H1 (cell line): Measurements from ENCODE around the gene POLR3A. TPM values are rescaled to one million over a fixed set of nuclear protein-coding genes. Genes with fewer than 3 reads are reported as not detected.

Experiments
- CTCF ChIA-PET: fragments of 300-600 bp; sonication (Branson Sonifier 250); formaldehyde crosslinking; loops from one replicate; lab custom pipeline; 2021; ENCODE audit not compliant: partially characterized antibody; lab: Charles Lee
- POLR2A ChIA-PET: fragments of 300-600 bp; sonication (Branson Sonifier 250); formaldehyde crosslinking; loops from one replicate; lab custom pipeline; 2021; ENCODE audit warnings: inconsistent platforms; ENCODE audit not compliant: partially characterized antibody; lab: Charles Lee
- DNase-seq, 2 experiments: peaks; one replicate each; pipeline versions ENCODE4 v3.0.0 to v3.0.0-alpha.2; 2010 to 2022; ENCODE audit warnings: low spot score in 2 of 2, low read depth in 1 of 2, mixed read lengths in 1 of 2
- FAIRE-seq: peaks from 2 replicates; lab custom pipeline; 2011; peaks lifted over from hg19 to GRCh38; lab: Jason Lieb, UNC
- H2AFZ ChIP-seq: 2 replicates; pipeline ENCODE4 v1.8.1; 2012; ENCODE audit warnings: low read length, inconsistent platforms
- H2AK5ac ChIP-seq: 2 replicates; pipeline ENCODE4 v1.6.1; 2013; ENCODE audit warnings: low read depth, low read length
- H2BK120ac ChIP-seq: replicated peaks from 2 replicates; pipeline ENCODE3; 2013; ENCODE audit warnings: low read depth, low read length, inconsistent platforms
- H2BK12ac ChIP-seq: 2 replicates; pipeline ENCODE4 v1.6.1; 2013; ENCODE audit warnings: low read depth, low read length
- H2BK15ac ChIP-seq: 2 replicates; pipeline ENCODE4 v1.6.1; 2013; ENCODE audit warnings: low read length
- H2BK20ac ChIP-seq: 2 replicates; pipeline ENCODE4 v1.6.1; 2013; ENCODE audit warnings: low read length
- H2BK5ac ChIP-seq: 2 replicates; pipeline ENCODE4 v1.6.1; 2013; ENCODE audit warnings: low read depth, low read length
- H3K14ac ChIP-seq: 2 replicates; pipeline ENCODE4 v1.6.1; 2013; ENCODE audit warnings: inconsistent platforms; ENCODE audit not compliant: insufficient read length
- H3K18ac ChIP-seq: 2 replicates; pipeline ENCODE4 v1.6.1; 2013; ENCODE audit warnings: low read length; ENCODE audit errors: extremely low read depth
- H3K23ac ChIP-seq: 2 replicates; pipeline ENCODE4 v1.6.1; 2013; ENCODE audit warnings: inconsistent platforms; ENCODE audit not compliant: insufficient read length
- H3K23me2 ChIP-seq: 2 replicates; pipeline ENCODE4 v1.6.1; 2013; ENCODE audit warnings: low read depth, low read length
- H3K27ac ChIP-seq: 2 replicates; pipeline ENCODE4 v1.6.1; 2011; ENCODE audit warnings: low read depth, low read length, inconsistent platforms
- H3K27me3 ChIP-seq, 4 experiments: replicated peaks in 1 of 4; 1 replicate in 1 of 4; 2 replicates in 3 of 4; pipeline versions ENCODE4 v1.6.1 to v1.8.1; 2011 to 2013; ENCODE audit warnings: low read length in 3 of 4, mild to moderate bottlenecking in 3 of 4, inconsistent platforms in 2 of 4, mixed read lengths in 2 of 4, moderate library complexity in 1 of 4; ENCODE audit not compliant: control insufficient read depth in 3 of 4, insufficient read depth in 3 of 4; ENCODE audit errors: extremely low read depth in 1 of 4
- H3K36me3 ChIP-seq, 4 experiments: 2 replicates each; pipeline versions ENCODE4 v1.6.1 to v1.8.1; 2011 to 2013; ENCODE audit warnings: mild to moderate bottlenecking in 4 of 4, low read length in 3 of 4, moderate library complexity in 2 of 4, control low read depth in 1 of 4, inconsistent platforms in 1 of 4; ENCODE audit not compliant: insufficient read depth in 4 of 4, control insufficient read depth in 2 of 4
- H3K4ac ChIP-seq: replicated peaks from 2 replicates; pipeline ENCODE3; 2013; ENCODE audit warnings: low read length, low read depth, mixed read lengths, inconsistent platforms; ENCODE audit not compliant: insufficient read length
- H3K4me1 ChIP-seq, 4 experiments: replicated peaks in 1 of 4; 1 replicate in 1 of 4; 2 replicates in 3 of 4; pipeline versions ENCODE4 v1.6.1 to v1.8.1; 2011 to 2013; ENCODE audit warnings: low read length in 3 of 4, inconsistent platforms in 2 of 4, mixed read lengths in 1 of 4; ENCODE audit not compliant: insufficient read depth in 4 of 4, control insufficient read depth in 3 of 4
- H3K4me2 ChIP-seq, 2 experiments: 2 replicates each; pipeline versions ENCODE4 v1.6.1 to v1.8.1; 2011 to 2013; ENCODE audit warnings: low read depth in 2 of 2, low read length in 2 of 2, control low read depth in 1 of 2, inconsistent platforms in 1 of 2, mild to moderate bottlenecking in 1 of 2; ENCODE audit not compliant: insufficient read depth in 1 of 2
- H3K4me3 ChIP-seq, 4 experiments: fragments of 200-600, 300-600 bp in 1 of 4; sonication (generic), shearing (Covaris generic), sonication (Bioruptor Twin) in 1 of 4; 2 replicates each; pipeline versions ENCODE4 v1.5.1 to v1.8.1; 2011 to 2016; ENCODE audit warnings: low read length in 4 of 4, low read depth in 3 of 4, control low read depth in 2 of 4, inconsistent platforms in 2 of 4, mild to moderate bottlenecking in 2 of 4, mixed read lengths in 1 of 4, moderate library complexity in 1 of 4; ENCODE audit not compliant: insufficient read depth in 2 of 4; ENCODE audit errors: extremely low read depth in 1 of 4
- H3K56ac ChIP-seq: replicated peaks from 2 replicates; pipeline ENCODE3; 2013; ENCODE audit warnings: low read depth, mild to moderate bottlenecking, mixed read lengths, low read length, inconsistent platforms; ENCODE audit not compliant: insufficient read length
- H3K79me1 ChIP-seq: 2 replicates; pipeline ENCODE4 v1.6.1; 2013; ENCODE audit warnings: low read depth, low read length, control low read depth
- H3K79me2 ChIP-seq, 2 experiments: 2 replicates each; pipeline versions ENCODE4 v1.6.1 to v1.8.1; 2012 to 2013; ENCODE audit warnings: low read length in 2 of 2, mild to moderate bottlenecking in 2 of 2, inconsistent platforms in 1 of 2; ENCODE audit not compliant: insufficient read depth in 2 of 2, control insufficient read depth in 1 of 2
- H3K9ac ChIP-seq, 4 experiments: replicated peaks in 1 of 4; 1 replicate in 1 of 4; 2 replicates in 3 of 4; pipeline versions ENCODE4 v1.6.1 to v1.8.1; 2011 to 2013; ENCODE audit warnings: low read depth in 3 of 4, low read length in 3 of 4, control low read depth in 2 of 4, mild to moderate bottlenecking in 2 of 4, moderate library complexity in 2 of 4, inconsistent platforms in 1 of 4; ENCODE audit errors: extremely low read depth in 1 of 4
- H3K9me3 ChIP-seq, 2 experiments: 2 replicates each; pipeline versions ENCODE4 v1.6.1 to v1.8.1; 2012 to 2013; ENCODE audit warnings: mild to moderate bottlenecking in 2 of 2, moderate library complexity in 2 of 2, control low read depth in 1 of 2, inconsistent platforms in 1 of 2, low read depth in 1 of 2, low read length in 1 of 2, mixed read lengths in 1 of 2; ENCODE audit not compliant: insufficient read depth in 2 of 2
- H4K20me1 ChIP-seq, 2 experiments: replicated peaks in 1 of 2; 2 replicates each; pipeline versions ENCODE3 to v1.8.1; 2011 to 2013; ENCODE audit warnings: inconsistent platforms in 2 of 2, low read length in 2 of 2, mild to moderate bottlenecking in 1 of 2; ENCODE audit not compliant: insufficient read depth in 2 of 2, control insufficient read depth in 1 of 2
- H4K5ac ChIP-seq: 2 replicates; pipeline ENCODE4 v1.6.1; 2013; ENCODE audit warnings: low read length, low read depth, mixed read lengths, inconsistent platforms; ENCODE audit not compliant: insufficient read length
- H4K8ac ChIP-seq: 2 replicates; pipeline ENCODE4 v1.8.0; 2013; ENCODE audit warnings: mild to moderate bottlenecking, moderate library complexity, low read length, inconsistent platforms; ENCODE audit not compliant: insufficient read depth; ENCODE audit errors: extremely low read depth
- H4K91ac ChIP-seq: replicated peaks from 2 replicates; pipeline ENCODE3; 2013; ENCODE audit warnings: low read length, mixed read lengths, inconsistent platforms; ENCODE audit not compliant: insufficient read length
- CBX5 ChIP-seq: fragments of 300-800, 300-1000 bp; sonication (generic); IDR thresholded peaks from 2 replicates; pipeline ENCODE4 v1.7.1; 2016; ENCODE audit warnings: antibody characterized with exemption, low read length, low read depth
- CREB1 ChIP-seq: IDR thresholded peaks from 2 replicates; pipeline ENCODE4 v1.6.1; 2012; ENCODE audit warnings: inconsistent platforms
- NANOG ChIP-seq: IDR thresholded peaks from 2 replicates; pipeline ENCODE4 v1.6.1; 2011; ENCODE audit warnings: low read length, low read depth, mild to moderate bottlenecking, inconsistent platforms; ENCODE audit not compliant: insufficient read depth, poor library complexity, severe bottlenecking
- SAP30 ChIP-seq: fragments of 300-600 bp; sonication (generic); IDR thresholded peaks from 2 replicates; pipeline ENCODE4 v1.7.1; 2012; ENCODE audit warnings: low read length, moderate library complexity, mild to moderate bottlenecking, inconsistent platforms; ENCODE audit not compliant: insufficient read depth, insufficient replicate concordance
- WGBS, 2 experiments: shearing (Covaris generic) in 1 of 2; methylation state at CpG; one replicate each; pipeline versions ENCODE4 v1.1.6 to v1.1.7; 2013 to 2015; ENCODE audit warnings: low lambda C conversion rate in 2 of 2, mixed read lengths in 2 of 2, inconsistent platforms in 1 of 2, low coverage in 1 of 2, missing lambda C conversion rate in 1 of 2; ENCODE audit not compliant: insufficient replicate concordance in 2 of 2, insufficient coverage in 1 of 2, insufficient read length in 1 of 2; ENCODE audit errors: extremely low coverage in 1 of 2, missing lambda C conversion rate in 1 of 2; 5-methylcytosine and 5-hydroxymethylcytosine counted together
- polyA plus RNA-seq, 7 experiments: library from polyadenylated mRNA; depleted of rRNA in 3 of 7; stranded (reverse) in 5 of 7; unstranded in 2 of 7; fragments of >200 nt in 5 of 7; fragments of 200-250 nt in 2 of 7; gene quantifications; 1 replicate in 5 of 7; 2 replicates in 1 of 7; 4 replicates in 1 of 7; pipeline versions ENCODE4 v1.2.1 to v1.2.3, GENCODE V29; 2011 to 2013; ENCODE audit warnings: missing spikeins in 2 of 7, mixed read lengths in 2 of 7
- total RNA-seq: library from RNA; stranded (reverse); fragmentation: NEBNext Ultra II Directional; extraction: Animal tissue kit (Norgen Biotek cat#: 25700); gene quantifications from 2 replicates; pipeline ENCODE4 v1.2.1, GENCODE V29; 2021

The POLR3A gene
- total and polyA plus RNA-seq, 2 of the 8 experiments (the other 6 are each of a cell fraction or from before 2014, with no cell fraction given) = 11.3 to 38.6 TPM

DNA sequence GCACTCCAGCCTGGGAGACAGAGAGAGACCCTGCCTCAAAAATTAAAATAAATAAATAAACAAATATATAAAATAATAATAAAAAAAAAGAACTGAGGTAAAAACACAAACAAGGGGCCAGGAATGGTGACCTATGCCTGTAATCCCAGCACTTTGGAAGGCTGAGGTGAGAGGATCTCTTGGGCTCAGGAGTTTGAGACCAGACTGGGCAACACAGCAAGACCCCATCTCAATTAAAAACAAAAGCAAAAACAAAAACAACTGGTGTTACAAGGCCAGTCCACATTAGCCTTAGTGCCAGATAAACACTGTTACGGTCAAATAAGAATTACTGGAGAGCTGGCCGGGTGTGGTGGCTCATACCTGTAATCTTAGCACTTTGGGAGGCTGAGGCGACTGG is 5.6 kb downstream of the POLR3A start:
- Histone ChIP-seq H2BK15ac (no peak overlapping the region), H2BK5ac (no peak overlapping the region), H3K4me3 (no peak overlapping the region), H2BK12ac (no peak overlapping the region), H3K79me2 (peaks cover 8 to 25% of the 10 kb centered on the region in 2 experiments), H3K4ac (no peak overlapping the region), H3K9me3 (no peaks in the 10 kb centered on the region), H2BK20ac (no peak overlapping the region), H3K23me2 (peaks cover 2% of the 10 kb centered on the region; the same call in 1 of the 2 replicates), H3K9ac (no peak overlapping the region), H3K27ac (no peak overlapping the region), H3K18ac (no peak overlapping the region), H3K23ac (no peak overlapping the region), H3K4me1 (no peaks in the 10 kb centered on the region), H3K56ac (no peak overlapping the region), H2BK120ac (no peak overlapping the region), H3K14ac (no peak overlapping the region), H3K36me3 (peaks cover 49 to 73% (median 69%) of the 10 kb centered on the region in 4 experiments), H2AK5ac (no peak overlapping the region), H3K4me2 (no peak overlapping the region), H3K79me1 (peaks cover 9% of the 10 kb centered on the region; the same call in 1 of the 2 replicates), H4K8ac (no peak overlapping the region), H4K20me1 (peaks cover 0 to 11% of the 10 kb centered on the region in 2 experiments), H4K5ac (no peak overlapping the region), H2AFZ (no peak overlapping the region), H4K91ac (no peak overlapping the region), H3K27me3 (no peaks in the 10 kb centered on the region)
- 75% methylated on average over 3 of the region's 3 CpGs; no CpG with 5 or more reads in 1 of the 2 experiments for whole genome bisulfite sequencing, 2 experiments
- POLR2A ChIA-PET = no interaction called here
- DNase-seq (no peak), FAIRE-seq (no peak)
- TF ChIP-seq NANOG (no peak), CBX5 (no peak), SAP30 (no peak), CREB1 (no peak)
- CTCF ChIA-PET = no interaction called here
